Measurements from ENCODE around the gene RFX7. TPM values are rescaled to one million over a fixed set of nuclear protein-coding genes. Genes with fewer than 3 reads are reported as not detected.

Gene RFX7
- total RNA-seq, 1 donor: 7.6 TPM

GRCh38 chr15:56244038-56244810 is 545 bp upstream of the RFX7 start:
- TF ChIP-seq CTCF (IDR thresholded peaks at IDR 0.05; ENCODE audit: extremely low read depth, low read depth, low read length): no peak
- peaks cover 50% of the 10 kb centered on the region for H3K79me2 ChIP-seq (ENCODE audit: insufficient read depth, low read length)
- peak overlapping the region; percentile 82 for H3K4me3 ChIP-seq (ENCODE audit: insufficient read depth, low read length)
- H3K9me3 ChIP-seq (ENCODE audit: low read depth, low read length): no peaks in the 10 kb centered on the region
- DNase-seq (ENCODE audit: insufficient read length, low spot score, missing footprints): peak; percentile 87
- H4K20me1 ChIP-seq (ENCODE audit: insufficient read depth, low read length): no peaks in the 10 kb centered on the region
- no peaks in the 10 kb centered on the region for H3K36me3 ChIP-seq (ENCODE audit: insufficient read depth, low read length)
- H2AFZ ChIP-seq (ENCODE audit: low read length): peak overlapping the region; percentile 90
- H3K27ac ChIP-seq (ENCODE audit: low read depth, low read length): peak overlapping the region; percentile 42
- peaks cover 9% of the 10 kb centered on the region for H3K4me1 ChIP-seq (ENCODE audit: insufficient read depth, low read length)
- H3K4me2 ChIP-seq (ENCODE audit: insufficient read depth, low read length): peak overlapping the region; percentile 93
- H3K27me3 ChIP-seq (ENCODE audit: insufficient read depth, low read length): no peaks in the 10 kb centered on the region

- Histone ChIP-seq H3K4me1 (ENCODE audit: insufficient read depth, low read length) (peaks cover 9% of the 10 kb centered on the region), H3K36me3 (ENCODE audit: insufficient read depth, low read length) (peaks cover 1% of the 10 kb centered on the region), H3K4me2 (ENCODE audit: insufficient read depth, low read length) (peak overlapping the region; percentile 87), H3K79me2 (ENCODE audit: insufficient read depth, low read length) (peaks cover 63% of the 10 kb centered on the region), H3K27me3 (ENCODE audit: insufficient read depth, low read length) (no peaks in the 10 kb centered on the region), H3K4me3 (ENCODE audit: insufficient read depth, low read length) (peak overlapping the region; percentile 82), H4K20me1 (ENCODE audit: insufficient read depth, low read length) (peaks cover 2% of the 10 kb centered on the region), H3K27ac (ENCODE audit: low read depth, low read length) (peak overlapping the region; percentile 42), H3K9me3 (ENCODE audit: low read depth, low read length) (no peaks in the 10 kb centered on the region), H2AFZ (ENCODE audit: low read length) (no peak overlapping the region)
- DNase-seq (ENCODE audit: insufficient read length, low spot score, missing footprints): peak; percentile 84
- TF ChIP-seq CTCF (IDR thresholded peaks at IDR 0.05; ENCODE audit: extremely low read depth, low read depth, low read length): no peak
Observed at GRCh38 chr15:56242576-56243162, 1.0 kb downstream of the RFX7 start.

GRCh38 chr15:56241374-56242105 is 2.1 kb downstream of the RFX7 start:
- Histone ChIP-seq H3K4me2 (ENCODE audit: insufficient read depth, low read length) (peak overlapping the region; percentile 87), H3K27ac (ENCODE audit: low read depth, low read length) (no peak overlapping the region), H3K9me3 (ENCODE audit: low read depth, low read length) (no peaks in the 10 kb centered on the region), H3K4me1 (ENCODE audit: insufficient read depth, low read length) (peaks cover 9% of the 10 kb centered on the region), H2AFZ (ENCODE audit: low read length) (no peak overlapping the region), H3K36me3 (ENCODE audit: insufficient read depth, low read length) (peaks cover 5% of the 10 kb centered on the region), H3K27me3 (ENCODE audit: insufficient read depth, low read length) (no peaks in the 10 kb centered on the region), H4K20me1 (ENCODE audit: insufficient read depth, low read length) (peaks cover 5% of the 10 kb centered on the region), H3K79me2 (ENCODE audit: insufficient read depth, low read length) (peaks cover 75% of the 10 kb centered on the region), H3K4me3 (ENCODE audit: insufficient read depth, low read length) (peak overlapping the region; percentile 82)
- no peak for TF ChIP-seq CTCF (IDR thresholded peaks at IDR 0.05; ENCODE audit: extremely low read depth, low read depth, low read length)
- DNase-seq (ENCODE audit: insufficient read length, low spot score, missing footprints): no peak

- peaks cover 9% of the 10 kb centered on the region for H3K4me1 ChIP-seq (ENCODE audit: insufficient read depth, low read length)
- no peak overlapping the region for H3K4me3 ChIP-seq (ENCODE audit: insufficient read depth, low read length)
- no peak for DNase-seq (ENCODE audit: insufficient read length, low spot score, missing footprints)
- no peak overlapping the region for H2AFZ ChIP-seq (ENCODE audit: low read length)
- no peaks in the 10 kb centered on the region for H3K9me3 ChIP-seq (ENCODE audit: low read depth, low read length)
- no peak overlapping the region for H3K27ac ChIP-seq (ENCODE audit: low read depth, low read length)
- peaks cover 5% of the 10 kb centered on the region for H3K36me3 ChIP-seq (ENCODE audit: insufficient read depth, low read length)
- H3K4me2 ChIP-seq (ENCODE audit: insufficient read depth, low read length): no peak overlapping the region
- no peak for TF ChIP-seq CTCF (IDR thresholded peaks at IDR 0.05; ENCODE audit: extremely low read depth, low read depth, low read length)
- H4K20me1 ChIP-seq (ENCODE audit: insufficient read depth, low read length): peaks cover 5% of the 10 kb centered on the region
- peaks cover 86% of the 10 kb centered on the region for H3K79me2 ChIP-seq (ENCODE audit: insufficient read depth, low read length)
- no peaks in the 10 kb centered on the region for H3K27me3 ChIP-seq (ENCODE audit: insufficient read depth, low read length)
Observed at GRCh38 chr15:56240390-56240789, 3.3 kb downstream of the RFX7 start.
